Testis (tissue), 2 donors: ENCODE measurements around the gene RPEL1.

ENCODE experiments used
- CTCF ChIP-seq, 3 experiments: fragments of 450-650 bp in 2 of 3; fragments of 200-600 bp in 1 of 3; sonication (generic) in 1 of 3; IDR thresholded peaks; one replicate each; pipeline ENCODE4 v1.5.1; 2016 to 2019; ENCODE audit warnings: antibody characterized with exemption in 3 of 3, mild to moderate bottlenecking in 2 of 3, moderate library complexity in 1 of 3
- POLR2A ChIP-seq: fragments of 450-650 bp; IDR thresholded peaks from one replicate; pipeline ENCODE4 v1.6.1; 2017; ENCODE audit warnings: antibody characterized with exemption, mild to moderate bottlenecking, moderate library complexity

DNA sequence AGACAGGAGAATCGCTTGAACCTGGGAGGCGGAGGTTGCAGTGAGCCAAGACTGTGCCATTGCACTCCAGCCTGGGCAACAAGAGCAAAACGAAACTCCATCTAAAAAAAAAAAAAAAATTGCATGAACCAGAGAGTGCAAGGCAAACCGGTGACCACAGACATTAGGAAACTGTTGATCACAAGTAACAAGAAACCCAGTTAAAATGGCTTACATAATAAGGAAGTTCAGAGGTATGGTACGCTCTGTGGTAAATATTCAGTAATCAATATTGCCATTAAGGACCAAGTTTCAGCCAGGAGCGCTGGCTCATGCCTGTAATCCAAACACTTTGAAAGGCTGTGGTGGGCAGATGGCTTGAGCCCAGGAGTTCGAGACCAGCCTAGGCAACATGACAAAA, 43.4 kb upstream of the RPEL1 start:
- TF ChIP-seq CTCF (IDR thresholded peaks at IDR 0.05) = no peak
- no peak for TF ChIP-seq POLR2A
